Left kidney (tissue), 2 donors: ENCODE data around the gene SRMS. TPM values are rescaled to one million over a fixed set of nuclear protein-coding genes. Genes with fewer than 3 reads are reported as not detected.
"Not testable (repeated sequence)": the region's sequence is repeated elsewhere in the genome, so short reads cannot be mapped to it uniquely, and the experiment has no call there.

Experiments
- DNase-seq: peaks from one replicate; pipeline ENCODE4 v3.0.0-alpha.2; 2013
- polyA plus RNA-seq: library from polyadenylated mRNA; unstranded; fragments of 120-200 nt; gene quantifications from one replicate; pipeline ENCODE4 v1.2.1, GENCODE V29; 2013; ENCODE audit not compliant: insufficient read length

Gene SRMS
- polyA plus RNA-seq, 1 donor = not detected

GRCh38 chr20:63566395-63567135, 19.0 kb upstream of the SRMS start:
- DNase-seq = no peak

- no peak for DNase-seq
Measured at GRCh38 chr20:63565699-63566335, 18.3 kb upstream of the SRMS start.

DNA sequence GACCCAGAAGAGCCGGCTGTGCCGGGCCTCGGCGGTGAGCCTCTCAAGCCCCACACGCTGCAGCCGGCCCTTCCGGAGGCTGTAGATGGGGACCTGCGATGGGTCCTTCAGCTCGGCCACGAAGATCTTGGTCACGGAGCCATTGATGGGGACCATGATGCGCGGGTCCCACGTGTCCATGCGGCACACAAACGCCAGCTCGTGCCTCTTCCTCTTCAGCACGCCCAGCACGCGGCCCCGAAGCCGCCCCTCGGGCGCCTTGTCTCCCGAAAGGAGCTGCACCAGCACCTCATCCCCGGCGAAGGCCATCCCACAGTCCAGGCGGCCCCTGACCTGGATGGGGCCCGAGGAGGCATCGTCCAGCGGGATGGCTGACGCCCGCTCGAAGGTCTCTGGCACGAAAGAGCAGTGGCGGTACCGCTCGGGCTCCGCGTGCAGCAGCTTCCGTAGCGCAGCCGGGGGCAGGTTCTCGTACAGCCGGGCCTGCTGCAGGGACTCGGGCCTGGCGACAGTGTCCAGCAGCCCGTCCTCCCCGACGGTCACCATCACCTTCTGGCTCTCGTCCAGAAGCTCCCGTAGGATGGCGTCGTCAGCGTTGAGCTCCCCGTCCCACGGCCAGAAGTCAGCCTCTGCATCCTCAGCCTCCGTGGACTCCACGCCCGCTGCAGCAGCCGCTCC, 17.6 kb upstream of the SRMS start:
- DNase-seq = no peak

DNA sequence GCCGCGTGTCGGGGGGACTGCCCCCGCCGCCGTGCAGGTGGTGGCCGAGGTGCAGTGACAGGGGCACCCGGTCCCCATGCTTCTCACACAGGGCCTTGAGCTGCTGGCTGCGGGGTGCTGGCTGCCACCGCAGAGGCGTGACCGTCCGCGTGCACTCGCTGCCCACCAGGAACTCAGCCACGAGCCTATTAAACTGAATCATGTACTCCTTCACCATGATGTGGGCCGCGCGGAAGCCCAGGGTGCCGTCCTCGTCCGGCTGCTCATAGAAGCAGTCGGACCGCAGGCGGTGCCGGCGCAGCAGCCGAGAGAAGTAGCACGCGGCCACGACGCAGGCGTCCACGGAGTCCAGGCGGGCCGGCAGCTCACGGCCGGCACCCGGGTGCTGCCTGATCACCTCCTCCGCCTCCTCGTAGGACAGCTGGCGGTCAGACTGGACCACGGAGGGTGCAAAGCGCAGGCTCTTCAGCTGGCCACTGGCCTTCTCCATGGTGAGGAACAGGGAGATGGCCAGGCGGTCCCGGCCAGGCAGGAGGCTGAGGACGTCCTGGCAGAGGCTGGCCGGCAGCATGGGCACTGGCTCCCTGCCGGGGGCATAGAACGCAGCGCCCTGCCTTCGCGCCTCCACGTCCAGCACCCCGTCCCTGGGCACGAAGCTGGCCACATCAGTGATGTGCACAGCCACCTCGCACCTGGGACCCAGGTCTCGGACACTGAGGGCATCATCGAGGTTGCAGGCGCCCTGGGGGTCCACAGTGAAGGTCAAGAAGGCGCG, 16.7 kb upstream of the SRMS start:
- no peak for DNase-seq

GRCh38 chr20:63563225-63563935, 15.8 kb upstream of the SRMS start:
- DNase-seq = no peak

DNA sequence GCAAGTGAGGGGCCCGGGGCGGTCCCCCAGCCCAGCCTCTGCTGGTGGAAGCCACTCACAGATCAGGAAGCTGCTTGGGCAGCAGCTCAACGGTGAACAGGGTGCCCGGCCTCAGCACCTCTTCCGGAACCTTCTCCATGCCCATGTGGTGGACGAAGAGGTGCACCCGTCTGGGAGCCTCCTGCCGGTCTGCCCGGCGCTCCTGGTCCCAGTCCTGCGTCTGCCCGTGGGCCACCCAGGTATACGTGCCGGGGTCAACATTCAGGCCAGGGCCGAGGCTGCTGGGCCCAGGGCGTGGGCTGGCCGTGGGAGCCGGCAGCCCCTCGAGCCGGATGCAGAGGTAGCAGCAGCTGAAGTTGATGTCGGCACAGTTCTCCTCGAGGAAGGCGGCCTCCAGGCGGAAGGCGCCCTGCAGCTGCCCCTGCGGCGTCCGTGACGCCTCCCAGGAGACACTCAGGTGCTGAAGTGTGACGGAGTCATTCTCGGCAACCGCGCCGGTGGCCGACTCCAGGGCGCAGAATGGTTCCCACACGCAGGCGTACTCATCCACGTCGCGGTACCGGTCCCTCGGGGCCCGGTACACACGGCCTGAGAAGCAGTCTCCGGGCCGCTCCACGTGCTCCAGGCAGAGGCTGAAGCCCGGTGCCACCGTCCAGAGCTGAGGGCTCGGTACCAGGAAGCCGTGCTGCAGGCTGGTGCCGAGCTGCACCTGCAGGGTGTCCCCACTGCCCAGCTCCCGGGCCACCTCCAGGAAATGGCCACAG, 15.1 kb upstream of the SRMS start:
- no peak for DNase-seq

DNA sequence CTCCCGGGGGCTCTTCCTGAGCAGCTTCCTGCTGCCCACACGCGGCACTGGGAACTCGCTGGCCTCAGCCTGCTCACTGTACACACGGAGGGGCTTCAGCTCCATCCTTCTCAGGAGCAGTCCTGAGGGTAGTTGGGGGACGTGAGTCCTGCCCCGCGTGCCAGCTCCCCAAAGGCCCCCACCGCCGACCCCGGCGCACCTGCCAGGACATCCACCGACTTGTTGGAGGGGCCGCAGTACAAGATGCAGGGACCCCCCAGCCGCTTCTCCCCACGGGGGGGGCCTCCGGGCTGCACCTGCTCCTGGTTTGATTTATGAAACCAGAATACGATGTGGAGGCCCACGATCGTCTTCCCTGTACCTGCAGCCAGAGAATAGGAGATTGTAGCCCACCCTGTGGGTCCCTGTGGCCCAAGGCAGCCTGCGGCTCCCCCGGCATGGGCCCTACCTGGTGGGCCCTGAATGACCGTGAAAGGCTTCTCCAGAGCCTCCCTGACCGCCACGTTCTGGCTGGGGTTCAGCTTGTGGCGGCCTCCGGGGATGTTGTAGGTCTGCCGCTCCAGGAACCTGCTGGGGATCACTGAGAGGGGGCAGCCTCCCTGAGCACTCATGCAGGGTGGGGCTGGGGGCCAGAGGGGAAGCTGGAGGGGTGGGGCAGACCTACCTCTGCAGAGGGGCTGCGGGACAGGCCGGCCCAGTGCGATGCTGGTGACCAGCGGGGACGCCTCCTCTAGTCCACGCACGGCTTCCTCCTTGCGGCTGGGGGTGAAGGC, 14.3 kb upstream of the SRMS start:
- DNase-seq = no peak

DNA sequence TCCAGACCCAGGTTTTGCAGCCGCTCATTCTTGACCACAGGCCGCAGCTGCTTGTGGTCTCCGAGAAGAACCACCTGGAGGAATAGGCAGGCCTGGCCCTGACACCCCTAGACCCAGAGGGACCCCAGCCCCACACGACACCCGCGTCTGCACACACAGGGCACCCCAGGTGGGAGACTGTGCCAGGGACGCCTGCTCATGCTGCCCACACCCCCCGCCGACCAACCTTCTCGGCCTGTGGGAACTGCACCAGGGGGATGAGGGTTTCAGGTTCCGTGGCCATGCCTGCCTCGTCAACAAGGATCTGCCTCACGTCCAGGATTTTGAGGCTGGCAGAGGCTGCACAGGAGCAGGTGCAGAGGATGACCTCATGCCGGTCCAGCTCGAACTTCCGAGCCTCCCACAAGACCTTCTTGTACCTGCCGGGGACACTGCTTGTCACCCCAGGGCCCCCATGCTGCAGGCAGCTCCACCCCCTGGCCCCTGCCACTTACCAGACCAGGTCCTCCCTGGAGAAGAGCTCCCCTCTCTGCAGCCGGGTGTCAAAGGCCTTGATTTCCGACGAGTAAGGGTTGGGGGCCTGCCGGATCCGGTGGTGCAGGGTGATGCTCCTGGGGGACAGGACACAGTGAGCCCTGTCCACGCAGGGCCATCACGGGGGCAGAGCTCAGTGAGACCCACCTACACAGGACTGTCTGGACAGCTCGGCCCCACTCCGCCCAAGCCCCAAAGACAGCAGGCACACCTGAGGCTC, 13.5 kb upstream of the SRMS start:
- no peak for DNase-seq

- DNase-seq = no peak
Measured at GRCh38 chr20:63560333-63560805, 12.8 kb upstream of the SRMS start.

DNA sequence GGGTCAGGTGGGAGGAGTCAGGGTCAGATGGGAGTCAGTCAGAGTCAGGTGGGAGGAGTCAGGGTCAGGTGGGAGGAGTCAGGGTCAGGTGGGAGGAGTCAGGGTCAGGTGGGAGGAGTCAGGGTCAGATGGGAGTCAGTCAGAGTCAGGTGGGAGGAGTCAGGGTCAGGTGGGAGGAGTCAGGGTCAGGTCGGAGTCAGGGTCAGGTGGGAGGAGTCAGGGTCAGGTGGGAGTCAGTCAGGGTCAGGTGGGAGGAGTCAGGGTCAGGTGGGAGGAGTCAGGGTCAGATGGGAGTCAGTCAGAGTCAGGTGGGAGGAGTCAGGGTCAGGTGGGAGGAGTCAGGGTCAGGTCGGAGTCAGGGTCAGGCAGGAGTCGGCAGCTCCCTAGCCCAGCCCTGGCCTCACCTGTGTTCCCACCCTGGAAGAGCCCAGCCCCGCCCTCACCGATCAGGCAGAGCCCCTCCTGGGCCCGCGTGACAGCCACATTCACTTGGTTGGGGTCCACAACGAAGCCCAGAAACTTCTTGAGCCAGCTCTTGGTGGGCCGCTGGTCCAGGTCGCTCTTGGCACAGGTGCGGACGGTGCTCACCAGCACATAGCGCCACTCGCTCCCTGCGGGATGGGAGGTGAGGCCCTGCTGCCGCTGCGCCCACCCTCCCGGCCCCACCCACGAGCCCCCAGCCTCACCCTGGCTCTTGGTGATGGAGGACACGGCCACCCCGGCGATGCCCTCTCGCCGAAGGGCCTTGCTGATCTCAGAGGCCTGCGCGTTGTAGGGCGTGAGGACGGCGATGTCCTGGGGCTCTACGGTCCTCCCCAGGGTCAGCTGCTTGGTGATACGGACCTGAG, 12.2 kb upstream of the SRMS start:
- not testable (repeated sequence) for DNase-seq

DNA sequence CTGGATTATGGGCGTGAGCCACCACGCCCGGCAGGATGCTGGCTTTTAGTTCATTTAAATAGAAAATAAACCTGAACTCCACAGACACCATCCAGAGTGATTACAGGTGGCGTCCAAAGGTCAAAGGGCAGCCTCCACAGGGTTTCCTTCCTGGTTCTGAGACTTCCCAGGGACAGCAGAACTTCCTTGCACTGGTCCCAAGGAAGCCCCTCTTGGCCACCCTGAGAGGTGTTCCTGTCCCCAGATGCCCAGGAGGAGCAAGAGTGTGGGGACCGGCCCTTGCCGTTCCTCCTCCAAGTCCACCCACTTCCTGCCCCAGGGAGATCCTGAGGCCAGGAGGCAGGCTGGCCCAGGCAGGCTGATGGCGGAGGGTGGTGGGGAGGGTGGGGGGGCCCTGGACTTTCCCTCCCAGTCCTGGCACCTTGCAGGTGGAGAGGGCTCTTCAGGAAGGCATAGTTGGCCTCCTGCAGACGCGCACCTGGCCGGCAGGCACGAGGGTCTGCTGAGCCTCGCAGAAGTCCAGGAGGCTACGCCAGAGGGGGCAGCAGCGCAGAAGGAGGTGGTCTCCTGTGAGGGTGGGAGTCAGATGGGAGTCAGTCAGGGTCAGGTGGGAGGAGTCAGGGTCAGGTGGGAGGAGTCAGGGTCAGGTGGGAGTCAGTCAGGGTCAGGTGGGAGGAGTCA, 11.4 kb upstream of the SRMS start:
- DNase-seq = no peak

DNA sequence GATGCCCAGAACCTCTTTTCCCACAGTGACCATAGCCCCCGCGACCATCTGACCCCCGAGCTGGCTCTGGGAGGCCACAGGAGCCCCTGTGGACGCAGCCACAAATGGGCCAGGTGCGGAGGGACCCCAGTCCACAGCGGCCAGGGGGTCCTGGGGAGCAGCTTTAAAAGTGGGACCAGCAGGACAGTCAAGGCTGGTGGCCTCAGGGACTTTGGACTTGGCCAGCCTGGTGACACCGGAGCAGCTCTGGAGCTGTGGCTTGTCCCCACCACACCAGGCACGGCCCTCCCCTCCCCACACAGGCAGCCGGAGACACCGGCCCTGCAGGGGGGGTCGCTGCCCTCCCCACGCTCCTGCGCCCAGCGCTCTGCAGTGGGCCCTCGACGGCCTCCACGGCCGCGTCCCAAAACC, 9.9 kb upstream of the SRMS start:
- no peak for DNase-seq

DNA sequence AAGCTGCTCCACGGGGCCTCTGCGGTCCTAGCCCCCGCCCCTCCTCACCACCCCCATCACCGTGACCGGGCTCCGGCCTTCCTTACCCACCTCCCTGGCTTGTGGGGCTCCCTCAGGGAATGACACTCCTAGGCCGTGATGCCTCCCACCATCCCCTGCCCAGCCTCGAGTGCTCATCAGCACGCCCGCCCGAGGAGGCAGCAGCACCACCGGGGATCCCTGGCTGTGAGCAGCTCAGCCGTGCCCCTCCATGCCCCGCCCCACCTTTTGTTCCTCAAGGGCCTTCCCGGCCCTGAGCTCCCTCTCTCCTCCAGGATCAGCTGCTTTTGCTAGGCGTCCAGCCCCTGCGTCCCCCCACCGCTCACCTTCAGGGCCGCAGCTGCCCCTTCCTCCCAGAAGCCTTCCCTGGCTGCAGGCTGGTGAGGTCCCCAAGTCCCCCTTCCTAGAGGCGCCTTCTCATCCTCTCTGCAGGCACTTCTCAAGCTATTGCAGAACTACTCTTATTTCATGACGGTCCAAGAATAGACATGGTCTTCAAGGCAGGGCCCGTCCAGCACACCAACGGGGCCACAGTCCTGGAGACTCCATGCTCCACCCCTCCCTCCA, 9.4 kb upstream of the SRMS start:
- no peak for DNase-seq

DNA sequence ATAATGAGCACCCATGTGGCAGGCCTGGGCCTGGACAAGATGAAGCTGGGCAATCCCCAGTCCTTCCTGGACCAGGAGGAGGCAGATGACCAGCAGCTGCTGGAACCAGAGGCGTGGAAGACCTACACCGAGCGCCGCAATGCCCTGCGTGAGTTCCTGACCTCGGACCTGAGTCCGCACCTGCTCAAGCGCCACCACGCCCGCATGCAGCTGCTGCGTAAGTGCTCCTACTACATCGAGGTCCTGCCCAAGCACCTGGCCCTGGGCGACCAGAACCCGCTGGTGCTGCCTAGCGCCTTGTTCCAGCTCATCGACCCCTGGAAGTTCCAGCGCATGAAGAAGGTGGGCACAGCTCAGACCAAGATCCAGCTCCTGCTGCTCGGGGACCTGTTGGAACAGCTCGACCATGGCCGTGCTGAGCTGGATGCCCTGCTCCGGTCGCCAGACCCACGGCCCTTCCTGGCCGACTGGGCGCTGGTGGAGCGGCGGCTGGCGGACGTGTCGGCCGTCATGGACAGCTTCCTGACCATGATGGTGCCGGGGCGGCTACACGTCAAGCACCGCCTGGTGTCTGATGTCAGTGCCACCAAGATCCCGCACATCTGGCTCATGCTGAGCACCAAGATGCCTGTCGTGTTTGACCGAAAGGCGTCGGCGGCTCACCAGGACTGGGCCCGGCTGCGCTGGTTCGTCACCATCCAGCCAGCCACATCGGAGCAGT, 8.3 kb upstream of the SRMS start:
- no peak for DNase-seq

GRCh38 chr20:63554361-63555278, 7.1 kb upstream of the SRMS start:
- no peak for DNase-seq

DNA sequence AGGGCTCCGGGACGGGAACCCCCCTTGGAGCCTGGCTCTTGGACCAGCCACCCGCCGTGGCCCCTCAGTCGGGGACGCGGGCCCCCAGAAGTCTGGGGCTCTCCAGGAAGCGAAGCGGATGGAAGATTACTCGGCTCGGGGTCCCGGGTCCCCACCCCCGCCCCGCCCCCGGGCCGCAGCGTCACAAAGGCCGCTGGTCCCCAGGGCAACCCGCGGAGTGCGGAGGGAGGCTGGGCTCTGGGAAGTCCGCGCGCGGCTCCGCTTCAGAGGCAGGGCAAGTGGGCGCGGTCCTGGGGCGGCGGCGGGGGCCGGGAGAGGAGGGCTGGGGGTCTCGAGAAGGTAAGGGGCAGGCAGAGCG, 6.4 kb upstream of the SRMS start, which contains the start of gene FNDC11:
Gene FNDC11, plus strand, starts transcription at position 227 of the 358 bp plus-strand sequence. CDS start 1,505 bp downstream, outside the sequence.
- DNase-seq = peak; percentile 66
